Activated CD4-positive, alpha-beta T cell treated with anti-CD3 and anti-CD28 coated beads, Interleukin-2, Interleukin-6, amounts not matched to agents 100 ng/mL and 50 ng/mL, durations not matched to agents 16 hours and 8 hours (primary cell): ENCODE results near the gene GRK5.
A peak's percentile ranks its signal among the peaks of the same experiment; 100 is the strongest.

Experiments used
- DNase-seq: peaks from one replicate; pipeline ENCODE4 v3.0.0-alpha.2; 2020

GRK5 gene

GRCh38 chr10:119368991-119369869 is 161.9 kb downstream of the GRK5 start:
- no peak for DNase-seq

- peak; percentile 29 for DNase-seq
These were observed 162.9 kb downstream of the GRK5 start for GRCh38 chr10:119370111-119370741.

DNA sequence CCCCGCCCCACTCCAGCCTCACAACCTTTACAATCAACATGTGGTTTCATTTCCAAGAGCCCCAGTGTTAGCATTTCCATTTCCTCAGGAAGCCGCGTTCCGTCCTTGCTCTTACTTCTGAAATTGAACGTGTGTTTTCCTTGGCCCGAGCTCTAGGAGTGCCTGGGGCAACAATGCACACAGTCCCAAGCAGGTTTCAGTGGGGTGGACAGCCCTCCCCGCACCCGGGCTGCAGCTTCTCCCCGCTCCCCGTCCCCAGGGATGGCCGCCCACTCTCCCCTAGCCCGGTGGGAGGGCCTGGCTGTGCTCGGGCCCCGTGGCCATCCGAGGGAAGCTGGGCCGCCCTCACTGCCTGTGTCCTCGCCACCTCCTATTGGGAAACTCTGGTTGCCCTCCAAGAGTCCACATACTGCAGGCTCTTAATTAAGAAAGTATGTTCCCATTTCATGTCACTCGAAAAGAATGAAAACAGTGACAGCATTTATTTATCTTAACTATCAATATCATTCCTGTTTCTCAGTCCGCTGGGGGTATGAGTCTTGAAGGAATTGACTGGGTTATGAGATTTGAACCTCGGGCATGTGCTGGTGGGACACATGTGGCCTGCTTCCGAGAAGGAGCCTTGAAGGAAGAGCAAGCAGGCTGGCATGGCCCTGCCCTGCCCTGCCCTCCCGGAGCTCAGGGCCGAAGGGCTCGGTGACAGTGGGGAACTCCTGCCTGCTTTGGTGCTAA is 163.8 kb downstream of the GRK5 start:
- DNase-seq, result no peak

DNA sequence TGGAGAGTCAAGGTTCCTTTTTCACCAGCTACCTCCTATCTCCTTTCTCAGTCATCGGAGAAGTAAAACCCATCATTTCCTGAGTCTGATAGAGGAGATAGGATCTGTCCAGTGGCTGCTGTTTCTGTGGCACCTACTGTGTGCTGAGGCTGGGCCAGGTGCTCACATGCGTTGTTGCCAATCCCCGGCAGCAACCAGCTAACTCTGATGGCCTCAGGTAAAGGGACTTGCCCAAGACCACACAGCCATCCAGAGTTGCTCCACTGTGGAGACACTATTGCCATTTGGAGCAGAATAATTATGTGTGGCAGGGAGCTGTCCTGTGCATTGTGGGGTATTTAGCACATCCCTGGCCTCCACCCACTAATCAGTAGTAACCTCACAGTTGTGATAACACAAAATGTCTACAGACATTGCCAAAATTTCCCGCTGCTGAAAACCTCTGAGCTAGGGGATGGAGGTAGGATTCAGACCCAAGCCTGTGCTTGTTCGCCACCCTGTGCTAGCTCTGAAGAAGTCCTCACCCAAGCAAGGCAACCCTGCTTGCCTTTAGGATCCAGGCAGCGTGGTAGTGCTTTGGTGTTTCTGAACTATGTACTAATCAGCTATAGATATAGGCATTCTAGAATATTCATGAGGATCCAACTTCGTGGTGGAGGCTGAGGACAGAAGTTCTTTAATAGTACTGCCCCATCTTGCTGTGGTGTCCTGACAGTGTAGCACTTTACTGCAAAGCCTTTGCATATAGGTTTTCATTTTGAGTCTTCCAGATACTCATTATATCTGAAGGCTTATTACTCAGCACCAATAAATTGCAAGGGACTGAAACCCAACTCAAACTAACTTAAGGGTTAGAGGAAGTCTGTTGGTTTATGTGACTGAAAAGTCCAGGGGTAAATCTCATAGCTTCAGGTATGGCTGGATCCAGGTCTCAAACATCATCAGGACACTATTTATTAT is 164.6 kb downstream of the GRK5 start:
- DNase-seq, result peak; percentile 41

- DNase-seq, result no peak
These were observed 166.1 kb downstream of the GRK5 start for GRCh38 chr10:119373294-119374102.

DNA sequence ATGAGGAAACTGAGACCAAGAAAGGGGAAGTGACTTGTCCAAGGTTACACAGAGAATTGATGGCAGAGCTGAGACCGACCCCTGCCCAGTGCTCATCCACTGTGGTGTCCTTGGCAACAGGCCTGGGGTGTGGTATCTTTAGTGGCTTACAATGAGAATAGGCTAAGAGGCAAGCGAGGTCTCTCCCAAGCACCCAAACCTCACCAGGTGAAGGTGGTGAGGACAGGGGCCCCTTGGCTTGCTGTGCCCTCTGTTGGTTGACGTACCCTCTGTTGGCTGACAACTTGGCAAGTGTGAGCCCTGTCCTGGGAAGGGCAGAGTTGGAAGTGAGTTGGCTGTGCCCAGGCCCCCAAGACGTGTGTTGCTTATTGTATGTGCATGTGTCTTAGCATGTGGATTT is 166.9 kb downstream of the GRK5 start:
- no peak for DNase-seq

DNA sequence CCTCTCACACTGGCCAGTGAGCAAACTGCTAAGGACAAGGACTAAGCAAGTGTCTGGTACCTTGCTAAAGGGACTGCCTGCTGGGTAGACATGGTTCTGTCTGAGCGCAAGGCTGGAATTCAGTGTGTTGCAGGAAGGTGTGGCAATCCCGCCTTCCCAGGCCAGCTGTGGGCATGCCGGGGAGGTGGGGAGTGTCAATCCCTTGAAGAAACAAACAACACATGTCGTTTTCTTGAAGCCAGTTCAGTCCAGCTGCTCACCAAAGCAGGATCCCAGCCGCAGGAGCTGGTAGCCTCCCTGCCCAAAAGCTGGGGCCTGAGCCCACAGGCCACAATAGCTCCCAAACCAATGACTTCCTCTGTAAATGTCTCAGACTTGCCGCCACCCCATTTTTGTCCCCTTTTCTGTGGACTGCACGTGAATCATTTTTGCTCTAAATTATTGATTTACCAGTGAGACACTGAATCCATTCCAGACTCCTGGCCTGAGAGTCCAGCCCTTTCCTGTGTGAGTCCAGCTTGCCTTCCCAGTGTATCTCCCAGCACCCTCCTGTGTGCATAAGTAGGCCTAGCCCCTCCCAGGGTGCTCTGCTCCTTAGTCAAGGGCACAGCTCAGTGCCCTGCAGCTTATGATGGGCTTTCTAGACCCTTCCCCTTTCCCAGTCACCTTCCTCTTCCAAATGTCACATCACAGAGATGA is 168.4 kb downstream of the GRK5 start:
- no peak for DNase-seq

DNA sequence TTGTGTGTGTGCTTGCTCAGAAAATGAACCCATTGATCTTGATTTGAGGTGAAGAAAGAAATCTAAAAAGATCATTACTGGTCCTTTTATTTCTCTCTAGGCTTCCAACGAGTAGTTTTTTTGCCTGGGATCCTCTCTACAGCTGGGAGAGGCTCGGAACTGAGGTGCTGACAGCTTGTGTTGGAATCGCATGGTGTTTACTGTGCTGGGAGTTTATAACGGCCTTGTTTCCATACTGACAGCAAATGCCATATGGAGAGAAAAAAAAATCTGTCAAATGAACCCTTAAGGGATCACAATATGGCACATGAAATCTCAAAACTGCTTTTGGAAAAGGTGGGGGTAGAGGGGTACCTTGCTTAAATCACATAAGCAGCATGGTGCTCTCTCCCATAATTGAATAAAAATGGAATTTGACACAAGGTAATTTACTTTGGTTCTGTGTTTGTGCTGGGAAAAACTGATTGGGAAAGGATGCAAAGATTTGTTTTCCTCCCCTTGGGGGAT is 170.1 kb downstream of the GRK5 start:
- no peak for DNase-seq

GRCh38 chr10:119377958-119378736 is 170.8 kb downstream of the GRK5 start:
- DNase-seq, result no peak

GRCh38 chr10:119378737-119379067 is 171.3 kb downstream of the GRK5 start:
- no peak for DNase-seq

GRCh38 chr10:119379466-119380071 is 172.2 kb downstream of the GRK5 start:
- no peak for DNase-seq

DNA sequence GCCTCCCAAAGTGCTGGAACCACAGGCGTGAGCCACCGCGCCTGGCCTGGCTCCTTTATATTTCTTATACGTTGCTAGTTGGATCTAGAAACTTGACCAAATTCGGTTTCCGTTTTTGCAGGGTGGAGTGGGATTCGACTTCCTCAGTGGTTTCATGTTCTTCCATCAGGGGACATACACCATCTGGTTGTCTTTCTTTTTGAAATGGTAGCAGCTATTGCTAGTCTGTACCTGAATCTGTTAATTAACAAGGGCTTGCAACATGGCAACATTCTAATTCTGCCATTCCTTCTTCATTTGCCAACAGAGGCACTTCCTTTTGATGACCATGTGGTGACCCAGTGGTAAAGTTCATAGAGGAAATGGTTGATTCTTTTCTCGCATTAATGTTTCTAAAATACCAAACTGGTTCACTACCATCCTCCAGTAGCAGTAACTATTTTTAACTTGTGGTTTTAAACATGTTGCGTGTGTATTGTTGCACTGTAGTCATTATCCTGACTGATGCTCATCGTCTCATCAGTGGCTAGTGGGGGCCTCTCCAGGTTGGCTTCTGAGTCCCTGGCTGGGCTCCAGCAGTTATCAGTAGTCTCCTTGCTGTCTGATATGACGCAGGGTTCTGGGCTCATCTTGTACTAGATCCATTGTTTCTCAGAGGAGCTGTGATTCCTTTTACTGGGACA is 175.9 kb downstream of the GRK5 start:
- DNase-seq, result no peak

- DNase-seq, result no peak
These were observed 176.8 kb downstream of the GRK5 start for GRCh38 chr10:119384127-119384526.

- no peak for DNase-seq
These were observed 179.3 kb downstream of the GRK5 start for GRCh38 chr10:119386666-119387065.

GRCh38 chr10:119388849-119389345 is 181.5 kb downstream of the GRK5 start:
- no peak for DNase-seq

GRCh38 chr10:119391440-119392251 is 184.3 kb downstream of the GRK5 start:
- DNase-seq, result no peak

DNA sequence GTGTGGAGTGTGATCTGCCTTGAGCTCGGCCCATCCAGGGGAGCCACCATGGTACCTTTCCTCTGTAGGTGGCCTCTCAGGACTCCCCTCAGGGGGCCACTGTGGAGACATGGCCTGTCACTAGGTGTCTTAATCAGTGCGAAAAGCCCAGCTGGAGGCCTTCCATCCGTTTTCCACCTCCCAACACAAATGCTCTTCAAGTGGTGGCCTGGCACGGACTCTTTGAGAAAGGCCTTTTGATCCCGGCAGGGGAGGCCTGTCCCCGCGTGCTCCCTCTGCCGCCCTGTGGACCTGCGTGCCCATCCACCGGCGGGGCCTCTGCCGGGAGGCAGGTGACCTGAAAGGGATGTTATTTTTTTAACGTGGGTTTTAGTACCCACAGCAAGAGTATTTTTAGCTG is 185.6 kb downstream of the GRK5 start:
- DNase-seq, result no peak

- DNase-seq, result no peak
These were observed 186.1 kb downstream of the GRK5 start for GRCh38 chr10:119393421-119393820.
